Stimulated activated CD4-positive, alpha-beta T cell treated with anti-CD3 and anti-CD28 coated beads, Interleukin-12 subunit alpha, Interleukin-12 subunit beta, amount 100 ng/mL, for 48 hours (primary cell): ENCODE data around the gene SLC10A1.
A peak's percentile ranks its signal among the peaks of the same experiment; 100 is the strongest.
"Not testable (repeated sequence)": the region's sequence is repeated elsewhere in the genome, so short reads cannot be mapped to it uniquely, and the experiment has no call there.

ENCODE experiments used
- DNase-seq, 3 donors: peaks; one replicate each; pipeline ENCODE4 v3.0.0-alpha.2; 2020; ENCODE audit warnings: low read depth in 2 of 3, low spot score in 1 of 3

The SLC10A1 gene

DNA sequence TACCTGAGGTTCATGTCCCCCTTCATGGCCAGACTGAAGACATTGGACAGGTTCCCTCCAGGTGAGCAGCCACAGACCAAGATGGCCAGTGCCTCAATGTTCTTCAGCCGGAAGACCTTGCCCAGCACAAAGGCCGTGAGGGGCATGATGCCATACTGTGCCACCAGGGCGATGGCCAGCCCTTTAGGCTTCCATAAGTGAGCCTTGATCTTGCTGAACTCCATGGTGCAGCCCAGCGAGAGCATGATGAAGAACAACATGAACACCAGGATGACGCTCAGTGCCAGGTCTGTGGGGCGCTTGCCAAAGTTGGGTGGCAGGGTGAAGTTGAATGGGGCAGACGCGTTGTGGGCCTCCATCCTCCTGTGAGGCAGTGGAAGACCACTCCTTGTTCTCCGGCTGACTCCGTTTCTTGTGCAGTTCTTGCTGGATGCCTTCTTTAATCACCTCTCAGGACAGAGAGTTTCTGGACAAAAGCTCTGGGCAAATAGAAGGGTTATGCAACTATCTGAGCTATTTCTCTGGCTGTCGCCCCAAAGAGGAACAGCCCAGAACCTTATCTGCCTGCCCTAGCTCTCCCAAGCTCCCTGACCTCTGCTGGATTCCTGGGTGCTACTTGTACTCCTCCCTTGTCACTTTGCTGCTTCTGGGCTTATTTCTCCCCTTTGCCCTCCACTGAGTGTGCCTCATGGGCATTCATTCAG lies at the start of gene SLC10A1:
TSS of gene SLC10A1 (minus strand) at position 445 of the 704 bp plus-strand sequence. CDS start at position 359, 86 bp downstream.
- DNase-seq = no peak

- no peak for DNase-seq
These were observed 48.7 kb upstream of the SLC10A1 start for GRCh38 chr14:69845787-69846186.

DNA sequence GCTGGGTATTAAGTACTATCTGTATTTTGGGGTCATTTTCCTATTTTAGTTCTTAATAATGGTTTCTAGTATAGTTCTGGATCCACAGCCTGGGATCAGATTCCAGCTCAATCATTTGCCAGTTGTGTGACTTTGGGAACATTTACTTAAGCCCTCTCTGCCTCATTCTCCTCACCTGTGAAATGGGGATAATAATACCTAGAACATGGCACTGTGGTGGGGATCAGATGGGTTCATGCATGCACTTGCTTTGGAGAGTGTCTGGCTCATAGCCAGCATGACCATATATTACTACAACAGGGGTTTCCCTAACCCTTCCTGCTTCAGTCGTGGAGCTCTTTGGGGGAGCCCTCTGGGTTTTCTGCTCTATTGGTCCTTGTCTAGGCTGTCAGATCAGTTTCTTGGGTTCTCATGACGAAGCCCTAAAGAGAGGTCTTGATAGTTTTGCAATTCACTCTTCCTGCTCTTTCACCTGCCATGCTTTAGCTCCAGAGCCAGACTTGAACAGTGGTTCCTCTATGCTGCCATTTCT lies 48.1 kb upstream of the SLC10A1 start:
- no peak for DNase-seq

DNA sequence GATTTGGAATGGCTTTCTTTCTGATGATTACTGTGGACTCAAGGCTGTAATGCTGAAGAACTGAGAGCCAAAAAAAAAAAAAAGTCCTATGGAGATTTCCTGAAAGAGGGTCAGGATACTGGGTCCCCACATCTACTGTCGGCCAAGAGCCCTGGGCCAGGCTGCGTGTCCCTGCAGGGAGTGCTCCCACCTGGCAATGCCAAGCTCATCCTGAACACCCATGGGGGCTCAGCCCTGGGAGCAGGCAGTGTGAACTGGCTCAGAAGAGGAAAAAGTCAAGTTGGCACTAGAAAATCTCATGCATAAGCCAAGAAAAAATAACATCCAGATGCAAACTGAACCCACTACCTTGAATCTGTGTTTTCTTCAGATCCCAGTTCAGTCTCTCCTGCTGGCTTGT lies 47.1 kb upstream of the SLC10A1 start:
- DNase-seq = no peak

DNA sequence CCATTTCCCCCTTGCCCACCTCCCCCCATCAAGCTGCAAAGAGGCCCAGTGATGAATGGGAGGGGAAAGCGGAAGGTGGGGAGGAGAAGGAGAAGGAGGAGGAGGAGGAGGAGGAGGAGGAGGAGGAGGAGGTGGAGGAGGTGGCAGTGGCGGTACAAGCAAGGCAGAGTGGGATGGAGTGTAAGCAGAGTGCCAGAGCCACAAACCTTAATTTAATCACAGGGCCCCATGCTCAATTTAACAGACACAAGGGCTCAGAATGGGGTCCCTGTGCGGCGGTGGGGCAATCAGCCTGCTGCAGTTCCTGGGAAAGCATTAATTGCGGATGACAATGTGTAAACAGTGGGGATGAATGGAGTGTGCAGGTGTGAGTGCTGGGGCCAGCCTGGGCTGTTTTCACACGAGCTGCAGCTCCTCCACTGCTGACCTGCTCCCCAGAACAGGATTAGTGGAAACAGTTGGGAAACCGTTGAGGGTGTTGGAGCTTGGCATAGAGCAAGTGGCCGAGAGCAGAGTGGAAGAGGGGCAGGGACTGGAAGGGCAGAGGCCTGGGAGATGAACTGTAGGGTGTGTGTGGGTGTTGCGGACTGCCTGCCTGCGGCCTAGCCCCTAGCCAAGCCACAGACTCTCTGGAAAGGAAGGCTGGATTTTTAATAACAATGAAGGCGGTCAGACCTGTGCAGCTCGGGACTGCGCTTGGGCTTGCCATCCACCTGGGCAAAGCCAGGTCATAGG lies 45.8 kb upstream of the SLC10A1 start:
- DNase-seq = no peak

DNA sequence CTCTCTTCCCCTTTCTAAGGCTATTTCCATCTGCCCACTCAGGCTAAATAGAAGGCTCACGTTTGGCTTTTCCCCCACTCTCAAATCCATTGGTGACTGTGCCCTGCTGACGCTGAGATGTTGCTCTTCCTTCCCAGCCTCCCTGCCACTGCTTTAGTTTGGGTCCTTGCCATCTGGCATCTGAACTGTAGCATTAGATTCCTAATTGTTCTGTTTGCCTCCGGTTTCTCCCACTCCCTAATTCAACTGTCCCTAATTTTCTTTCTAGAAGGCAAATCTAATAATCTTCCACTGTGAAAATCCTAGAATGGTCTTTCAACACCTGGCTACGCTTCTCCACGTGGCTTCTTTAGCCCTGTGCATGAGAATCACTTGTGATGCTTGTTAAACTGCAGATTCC lies 44.6 kb upstream of the SLC10A1 start:
- DNase-seq = no peak

DNA sequence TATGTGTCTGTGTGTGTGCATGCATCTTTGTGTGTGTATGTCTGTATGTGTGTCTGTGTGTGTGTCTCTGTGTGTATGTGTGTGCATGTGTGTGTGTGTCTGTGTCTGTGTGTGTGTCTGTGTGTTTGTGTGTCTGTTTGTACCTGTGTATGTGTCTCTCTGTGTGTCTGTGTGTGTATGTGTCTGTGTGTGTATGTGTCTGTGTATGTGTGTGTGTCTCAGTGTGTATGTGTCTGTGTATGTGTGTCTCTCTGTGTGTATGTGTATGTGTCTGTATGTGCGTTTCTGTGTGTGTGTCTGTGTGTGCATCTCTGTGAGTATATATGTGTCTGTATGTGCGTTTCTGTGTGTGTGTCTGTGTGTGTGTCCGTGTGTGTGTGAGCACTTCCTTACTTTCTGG lies 42.6 kb upstream of the SLC10A1 start:
- no peak for DNase-seq

DNA sequence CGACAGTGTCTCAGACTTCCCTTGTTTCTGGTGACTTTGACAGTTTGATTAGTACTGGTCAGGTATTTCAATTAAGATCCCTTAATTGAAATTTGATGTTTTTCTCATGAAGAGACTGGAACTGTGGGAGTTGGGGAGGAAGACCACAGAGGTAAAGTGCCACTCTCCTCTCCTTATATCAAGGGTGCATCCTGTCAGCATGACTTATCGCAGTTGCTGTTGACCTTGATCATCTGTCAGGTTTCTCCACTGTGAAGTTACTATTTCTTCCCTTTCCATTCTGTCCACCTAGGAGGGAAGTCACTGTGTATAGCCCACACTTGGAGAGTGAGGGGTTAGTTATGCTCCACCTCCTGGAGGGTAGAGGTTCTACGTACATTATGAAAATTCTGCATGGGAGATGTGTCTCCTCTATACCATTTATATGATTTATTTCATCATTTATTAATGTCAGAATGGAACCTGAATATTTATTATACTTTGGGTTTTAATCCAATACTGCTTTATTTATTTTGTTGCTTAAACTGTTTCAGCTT lies 41.9 kb upstream of the SLC10A1 start:
- DNase-seq = no peak

- no peak for DNase-seq
These were observed 31.8 kb upstream of the SLC10A1 start for GRCh38 chr14:69828879-69829278.

- DNase-seq = no peak
These were observed 31.3 kb upstream of the SLC10A1 start for GRCh38 chr14:69828354-69828753.

DNA sequence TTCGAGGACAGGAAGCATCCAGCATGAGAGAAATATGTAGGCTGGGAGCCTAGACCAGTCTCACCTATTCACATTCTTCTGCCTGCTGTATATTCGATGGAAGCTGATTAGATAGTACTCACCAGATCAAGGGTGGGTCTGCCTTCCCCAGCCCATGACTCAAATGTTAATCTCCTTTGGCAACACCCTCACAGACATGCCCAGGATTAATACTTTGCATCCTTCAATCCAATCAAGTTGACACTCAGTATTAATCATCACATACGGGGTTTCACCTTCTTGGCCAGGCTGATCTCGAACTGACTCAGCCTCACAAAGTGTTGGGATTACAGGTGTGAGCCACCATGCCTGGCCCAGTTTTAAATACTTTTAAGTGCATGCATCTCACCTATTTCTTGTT lies 30.5 kb upstream of the SLC10A1 start:
- DNase-seq = peak in 1 of 3 donors; percentile 9

DNA sequence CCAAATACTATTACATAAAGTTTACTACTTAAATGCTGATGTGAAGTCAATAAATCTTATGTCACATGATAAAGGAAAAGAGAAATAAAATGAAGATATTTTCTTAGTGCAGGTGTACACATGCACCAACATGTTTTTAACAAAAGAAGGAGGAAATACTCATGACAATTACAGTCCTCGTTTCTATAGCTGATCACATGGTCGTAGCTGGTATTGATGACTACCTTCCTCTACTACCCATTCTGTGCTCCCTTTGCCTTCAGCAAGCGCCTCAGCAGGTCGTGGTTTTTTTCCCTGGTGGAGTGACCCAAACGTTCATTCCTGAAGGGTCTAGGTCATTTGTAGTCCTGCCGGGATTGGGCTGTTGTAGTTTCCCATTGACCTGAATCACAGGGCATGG lies 25.4 kb upstream of the SLC10A1 start:
- DNase-seq = no peak

GRCh38 chr14:69820991-69821390 lies 23.9 kb upstream of the SLC10A1 start:
- DNase-seq = no peak

GRCh38 chr14:69819607-69820006 lies 22.6 kb upstream of the SLC10A1 start:
- DNase-seq = no peak

DNA sequence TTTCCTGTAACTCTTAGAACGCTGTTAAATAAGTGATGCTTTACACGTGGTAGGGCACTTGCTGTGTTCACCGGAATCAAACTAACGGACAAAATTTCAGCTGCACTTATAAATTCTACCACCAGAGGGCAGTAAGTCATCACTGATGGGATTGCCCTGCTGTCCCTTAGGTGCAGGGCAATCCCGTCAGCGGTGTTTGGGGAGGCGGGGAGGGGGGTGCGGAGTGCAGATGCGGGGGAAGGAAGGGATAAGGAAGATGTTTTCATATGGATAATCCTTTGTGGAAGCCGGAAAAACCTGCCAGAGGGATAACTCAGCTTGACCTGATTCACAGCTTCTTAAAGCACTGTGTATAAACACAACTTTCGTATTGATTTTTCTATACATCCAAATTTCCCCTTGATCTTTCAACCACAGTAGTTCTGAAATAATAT lies 21.7 kb upstream of the SLC10A1 start:
- peak; percentile 13 to 95 (median 29) for DNase-seq

GRCh38 chr14:69816216-69816615 lies 19.2 kb upstream of the SLC10A1 start:
- no peak for DNase-seq

DNA sequence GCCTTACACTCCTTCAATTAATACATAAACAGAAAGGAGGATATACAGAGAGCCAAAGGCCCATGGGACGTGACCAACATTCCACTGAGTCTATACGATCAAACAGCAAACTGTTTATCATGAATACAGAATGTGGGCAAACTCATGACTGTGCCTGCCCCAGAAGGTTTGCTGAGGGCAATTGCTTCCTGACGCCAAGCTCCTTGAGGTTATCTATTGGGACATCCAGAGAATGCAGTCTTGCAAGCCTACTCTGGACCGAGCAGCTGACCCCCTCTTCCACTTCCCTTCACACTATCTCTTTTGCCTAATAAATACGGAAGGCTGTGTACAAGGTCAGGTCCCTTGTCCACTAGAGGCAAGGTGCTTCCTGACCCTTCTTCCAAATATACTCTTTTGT lies 18.5 kb upstream of the SLC10A1 start:
- DNase-seq = no peak

GRCh38 chr14:69814397-69814796 lies 17.4 kb upstream of the SLC10A1 start:
- DNase-seq = no peak

DNA sequence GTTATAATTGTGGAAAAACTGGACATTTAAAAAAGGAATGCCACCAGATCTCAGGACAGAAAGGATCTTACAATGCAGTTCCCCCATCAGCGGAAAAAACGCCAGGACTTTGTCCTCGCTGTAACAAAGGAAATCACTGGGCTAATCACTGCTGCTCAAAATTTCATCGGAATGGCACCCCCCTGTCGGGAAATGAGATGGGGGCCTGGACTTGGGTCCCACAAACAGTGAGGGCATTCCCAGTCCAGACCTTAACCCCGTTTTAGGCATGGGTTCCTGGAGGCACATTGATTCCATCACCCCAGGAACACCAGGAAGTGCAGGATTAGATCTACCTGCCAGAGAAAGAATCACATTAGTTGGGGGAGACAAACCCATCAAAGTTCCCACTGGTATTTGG lies 16.3 kb upstream of the SLC10A1 start:
- not testable (repeated sequence) for DNase-seq

DNA sequence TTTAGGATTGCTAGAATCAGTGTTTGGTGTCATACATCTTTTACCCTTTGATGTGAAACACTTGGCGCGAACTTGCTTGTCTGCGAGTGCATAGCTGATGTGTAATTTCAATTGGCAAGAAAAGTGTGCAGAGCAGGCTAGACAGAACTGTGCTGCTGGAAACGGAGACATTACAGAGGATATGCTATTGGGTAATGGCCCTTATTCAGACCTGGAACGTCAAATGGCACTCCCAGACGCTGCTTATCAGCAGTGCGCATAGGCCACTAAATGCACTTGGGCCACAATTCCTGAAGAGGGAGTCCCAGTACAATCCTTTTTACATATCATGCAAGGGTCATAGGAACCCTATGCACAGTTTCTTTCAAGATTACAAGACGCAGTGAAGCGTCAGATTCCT lies 15.7 kb upstream of the SLC10A1 start:
- DNase-seq = no peak

DNA sequence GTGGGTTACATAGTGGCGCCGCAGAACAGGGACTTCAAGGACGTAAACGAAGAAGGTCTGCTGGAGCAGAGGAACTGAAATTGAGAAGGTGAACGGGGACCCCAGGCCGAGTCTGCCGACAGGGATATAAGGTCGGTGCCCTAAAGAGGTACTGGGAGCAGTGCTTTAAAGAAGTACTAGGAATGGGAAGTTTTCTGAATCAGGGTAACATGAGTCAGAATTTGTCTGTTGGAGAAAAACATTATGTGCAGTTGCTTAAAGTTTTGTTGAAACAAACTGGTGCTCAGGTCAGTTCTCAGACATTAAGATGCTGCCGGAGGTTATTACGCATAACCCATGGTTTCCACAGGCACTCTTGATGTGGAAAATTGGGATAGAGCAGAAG lies 14.8 kb upstream of the SLC10A1 start:
- DNase-seq = no peak

DNA sequence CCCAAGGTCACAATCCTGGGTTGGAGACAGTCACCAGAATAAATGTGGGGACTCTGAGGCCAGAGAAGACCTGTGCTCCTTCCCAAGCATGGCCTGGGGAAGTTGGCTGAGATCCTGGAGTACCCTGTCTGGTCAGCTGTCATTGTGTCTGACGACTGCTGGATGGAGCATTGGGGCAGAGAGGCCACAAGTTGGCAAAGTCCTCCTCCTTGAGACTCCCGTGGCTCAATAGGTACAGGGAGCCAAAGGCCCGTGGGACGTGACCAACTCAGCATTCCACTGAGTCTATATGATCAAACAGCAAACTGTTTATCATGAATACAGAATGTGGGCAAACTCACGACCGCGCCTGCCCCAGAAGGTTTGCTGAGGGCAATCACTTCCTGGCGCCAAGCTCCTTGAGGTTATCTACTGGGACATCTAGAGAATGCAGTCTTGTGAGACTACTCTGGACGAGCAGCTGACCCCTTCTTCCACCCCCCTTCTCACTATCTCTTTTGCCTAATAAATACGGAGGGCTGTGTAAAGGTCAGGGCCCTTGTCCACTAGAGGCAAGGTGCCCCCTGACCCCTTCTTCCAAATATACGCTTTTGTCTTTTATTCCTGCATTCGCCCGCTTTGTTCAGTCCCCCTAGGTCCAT lies 14.3 kb upstream of the SLC10A1 start:
- DNase-seq = no peak
